ENCODE data around the gene SLC35F2. TPM values are rescaled to one million over a fixed set of nuclear protein-coding genes. Genes with fewer than 3 reads are reported as not detected.

The SLC35F2 gene
- total and polyA plus RNA-seq, 2 of the 8 experiments (the other 6 are each of a cell fraction or from before 2014, with no cell fraction given), result 15.1 to 29.7 TPM

GRCh38 chr11:107860688-107861087, 2.1 kb upstream of the SLC35F2 start (continued):
- TF ChIP-seq TAF1 (IDR thresholded peaks at IDR 0.05; ENCODE audit: low read depth, low read length) (no peak), RBBP5 (IDR thresholded peaks at IDR 0.05; ENCODE audit: borderline replicate concordance, low read depth, low read length) (no peak), CHD7 (IDR thresholded peaks at IDR 0.05; ENCODE audit: insufficient replicate concordance, low read length) (no peak), POLR2A (IDR thresholded peaks at IDR 0.05; ENCODE audit: control extremely low read depth in 1 of 2, low read depth in 2 of 2, low read length in 2 of 2) (no peak)

All from H1 (cell line).